Coronary artery (tissue), 2 donors: Measurements from ENCODE around the gene HARS1.
"Not testable (repeated sequence)": the region's sequence is repeated elsewhere in the genome, so short reads cannot be mapped to it uniquely, and the experiment has no call there.

Experiments
- DNase-seq: peaks from one replicate; pipeline ENCODE4 v3.0.0-alpha.2; 2017; ENCODE audit warnings: low spot score
- H3K27ac ChIP-seq, 2 donors: fragments of 200-600 bp; sonication (generic); one replicate each; pipeline ENCODE4 v1.5.1; 2016 to 2019
- H3K4me3 ChIP-seq: fragments of 200-600 bp; sonication (generic); 2 replicates; pipeline ENCODE4 v1.5.1; 2016; ENCODE audit warnings: mild to moderate bottlenecking, moderate library complexity
- CTCF ChIP-seq: fragments of 200-600 bp; sonication (generic); IDR thresholded peaks from one replicate; pipeline ENCODE4 v1.5.1; 2019; ENCODE audit warnings: antibody characterized with exemption

HARS1 gene

GRCh38 chr5:140664359-140665119 lies 26.6 kb downstream of the HARS1 start, which contains the start of gene WDR55:
Gene WDR55 (plus strand): TSS chr5:140664904. CDS start chr5:140664913, 9 bp downstream.
- Histone ChIP-seq H3K4me3 (peak within 1 kb of the TSS; percentile 92), H3K27ac (peak within 1 kb of the TSS; percentile 94 to 97)
- DNase-seq: peak; percentile 98
- TF ChIP-seq CTCF: no peak

- H3K27ac ChIP-seq: peak overlapping the region; percentile 94 to 97
- TF ChIP-seq CTCF: no peak
- DNase-seq: no peak
Measured at GRCh38 chr5:140664030-140664358, 27.2 kb downstream of the HARS1 start.

GRCh38 chr5:140660371-140660770 lies 30.8 kb downstream of the HARS1 start:
- not testable (repeated sequence) for H3K27ac ChIP-seq, H3K4me3 ChIP-seq, DNase-seq

More at GRCh38 chr5:140664030-140664358, 27.2 kb downstream of the HARS1 start:
- peak overlapping the region; percentile 92 for H3K4me3 ChIP-seq

GRCh38 chr5:140658870-140659269 lies 32.3 kb downstream of the HARS1 start:
- DNase-seq: no peak
- H3K27ac ChIP-seq: no peak overlapping the region
- TF ChIP-seq CTCF: no peak
- no peak overlapping the region for H3K4me3 ChIP-seq

GRCh38 chr5:140647042-140647419 lies 44.1 kb downstream of the HARS1 start:
- DNase-seq: no peak
- H3K27ac ChIP-seq: peak overlapping the region; percentile 79 to 96
- peak overlapping the region; percentile 98 for H3K4me3 ChIP-seq
- no peak for TF ChIP-seq CTCF

- Histone ChIP-seq H3K4me3 (no peak overlapping the region), H3K27ac (no peak overlapping the region)
- DNase-seq: no peak
- TF ChIP-seq CTCF: no peak
Measured at GRCh38 chr5:140642718-140643117, 48.5 kb downstream of the HARS1 start.

GRCh38 chr5:140641716-140642115 lies 49.5 kb downstream of the HARS1 start:
- Histone ChIP-seq H3K4me3 (no peak overlapping the region), H3K27ac (no peak overlapping the region)
- TF ChIP-seq CTCF: no peak
- no peak for DNase-seq
